K562 (cell line): ENCODE data around the gene ARNT2. TPM values are rescaled to one million over a fixed set of nuclear protein-coding genes. Genes with fewer than 3 reads are reported as not detected.

ENCODE experiments used
- ATAC-seq: fragments of 200-7000 bp; cut with Tn5 transposase; 3 replicates; pipeline ENCODE4 v1.9.1; 2020; ENCODE audit warnings: moderate library complexity
- BruUV-seq: library from RNA; stranded (reverse); fragments of 400-500 nt; replicated peaks from 2 replicates; lab custom pipeline; 2021; lab: Mats Ljungman, UMichigan
- CTCF ChIA-PET: fragments of 300-600 bp; formaldehyde crosslinking; extraction: SDS; loops from one replicate; lab custom pipeline; 2021; ENCODE audit warnings: low intra/inter-chr PET ratio; lab: Yijun Ruan, JAX
- POLR2A ChIA-PET: fragments of 300-600, 350-650 bp; sonication (Branson Sonifier 250); formaldehyde crosslinking; extraction: SDS; loops from one replicate; lab custom pipeline; 2021; ENCODE audit warnings: antibody characterized with exemption, inconsistent platforms; lab: Yijun Ruan, JAX
- DNase-seq, 4 experiments: peaks; one replicate each; pipeline versions ENCODE4 v3.0.0 to v3.0.0-alpha.2; 2011 to 2018; ENCODE audit warnings: low spot score in 3 of 4, mixed read lengths in 3 of 4; ENCODE audit errors: extremely low read depth in 1 of 4
- FAIRE-seq: peaks from 2 replicates; lab custom pipeline; 2011; peaks lifted over from hg19 to GRCh38; lab: Jason Lieb, UNC
- H2AFZ ChIP-seq: 2 replicates; pipeline ENCODE4 v1.6.0; 2011; ENCODE audit warnings: low read depth, low read length, control low read depth, inconsistent platforms
- H3K27ac ChIP-seq: fragments of 200-600 bp; 3 replicates; pipeline ENCODE4 v1.8.0; 2011; ENCODE audit warnings: low read depth, mild to moderate bottlenecking, control low read depth, inconsistent platforms, low read length, moderate library complexity, mixed read lengths; ENCODE audit errors: extremely low read depth
- H3K27me3 ChIP-seq, 2 experiments: fragments of 300-600 bp in 1 of 2; 2 replicates in 1 of 2; 3 replicates in 1 of 2; pipeline versions ENCODE4 v1.6.0 to v1.8.0; 2011; ENCODE audit warnings: inconsistent platforms in 2 of 2, low read length in 2 of 2, mild to moderate bottlenecking in 1 of 2, mixed read lengths in 1 of 2, moderate library complexity in 1 of 2; ENCODE audit not compliant: control insufficient read depth in 2 of 2, insufficient read depth in 2 of 2
- H3K36me3 ChIP-seq: fragments of 300-600 bp; 3 replicates; pipeline ENCODE4 v1.8.0; 2011; ENCODE audit warnings: mild to moderate bottlenecking, low read length, inconsistent platforms; ENCODE audit not compliant: control insufficient read depth, insufficient read depth
- H3K4me1 ChIP-seq, 2 experiments: fragments of 200-600 bp in 1 of 2; replicated peaks in 1 of 2; 2 replicates in 1 of 2; 3 replicates in 1 of 2; pipeline versions ENCODE4 v1.5.1 to v1.8.0; 2011; ENCODE audit warnings: inconsistent platforms in 2 of 2, low read length in 2 of 2, mild to moderate bottlenecking in 1 of 2, mixed read lengths in 1 of 2, moderate library complexity in 1 of 2; ENCODE audit not compliant: control insufficient read depth in 2 of 2, insufficient read depth in 2 of 2
- H3K4me2 ChIP-seq: 2 replicates; pipeline ENCODE4 v1.6.1; 2011; ENCODE audit warnings: low read length, control low read depth, inconsistent platforms, mixed read lengths; ENCODE audit not compliant: insufficient read depth
- H3K4me3 ChIP-seq: fragments of 200-600 bp; sonication (generic), shearing (Covaris generic); 2 replicates; pipeline ENCODE4 v1.5.1; 2016; ENCODE audit warnings: control low read depth, inconsistent platforms
- H3K79me2 ChIP-seq: fragments of 200-600 bp; 3 replicates; pipeline ENCODE4 v1.8.0; 2011; ENCODE audit warnings: low read length, inconsistent platforms; ENCODE audit not compliant: control insufficient read depth, insufficient read depth
- H3K9ac ChIP-seq, 2 experiments: 2 replicates each; pipeline versions ENCODE4 v1.6.0 to v1.6.1; 2011; ENCODE audit warnings: low read depth in 2 of 2, low read length in 2 of 2, control low read depth in 1 of 2, inconsistent platforms in 1 of 2, mild to moderate bottlenecking in 1 of 2, mixed read lengths in 1 of 2; ENCODE audit not compliant: insufficient read depth in 1 of 2
- H3K9me1 ChIP-seq: one replicate; pipeline ENCODE4 v1.6.0; 2011; ENCODE audit warnings: inconsistent platforms, mild to moderate bottlenecking, low read length, moderate library complexity; ENCODE audit not compliant: control insufficient read depth, insufficient read depth
- H3K9me3 ChIP-seq: replicated peaks from 2 replicates; pipeline ENCODE4 v1.5.1; 2011; ENCODE audit warnings: low read depth, low read length, inconsistent platforms; ENCODE audit not compliant: control insufficient read depth, insufficient read depth
- H4K20me1 ChIP-seq: replicated peaks from 2 replicates; pipeline ENCODE4 v1.6.1; 2011; ENCODE audit warnings: low read length, inconsistent platforms, mixed read lengths; ENCODE audit not compliant: control insufficient read depth, insufficient read depth
- AFF4 ChIP-seq: sonication (generic); formaldehyde crosslinking; IDR thresholded peaks from 2 replicates; pipeline ENCODE4 v1.8.0; 2023; ENCODE audit warnings: mild to moderate bottlenecking, missing genetic modification reagents
- ARHGAP35 ChIP-seq: fragments of 450-650 bp; IDR thresholded peaks from 2 replicates; pipeline ENCODE4 v1.6.1; 2018; ENCODE audit not compliant: partially characterized antibody
- BHLHE40 ChIP-seq: IDR thresholded peaks from 2 replicates; pipeline ENCODE4 v1.6.1; 2011; ENCODE audit warnings: low read length, improper control_type of control experiment
- DIDO1 ChIP-seq: fragments of 450-650 bp; IDR thresholded peaks from 2 replicates; pipeline ENCODE4 v1.6.1; 2016; ENCODE audit warnings: low read depth, missing biosample characterization, missing genetic modification characterization
- KLF6 ChIP-seq: fragments of 250-450 bp; sonication (Bioruptor Pico); IDR thresholded peaks from 2 replicates; pipeline ENCODE4 v1.4.0; 2020; ENCODE audit warnings: mild to moderate bottlenecking, moderate library complexity, borderline replicate concordance
- LARP7 ChIP-seq: fragments of 450-650 bp; IDR thresholded peaks from 2 replicates; pipeline ENCODE4 v1.6.1; 2016
- NFIX ChIP-seq: fragments of 250-450 bp; sonication (Bioruptor Pico); IDR thresholded peaks from 2 replicates; pipeline ENCODE4 v1.4.0; 2020; ENCODE audit warnings: low read depth, mild to moderate bottlenecking, moderate library complexity
- PURB ChIP-seq: sonication (generic); formaldehyde crosslinking; IDR thresholded peaks from 2 replicates; pipeline ENCODE4 v1.9.0; 2021; ENCODE audit warnings: low read depth, mild to moderate bottlenecking, missing genetic modification reagents
- RAD51 ChIP-seq: fragments of 450-650 bp; IDR thresholded peaks from 2 replicates; pipeline ENCODE4 v1.7.1; 2016; ENCODE audit warnings: low read depth, mild to moderate bottlenecking, borderline replicate concordance
- RNF219 ChIP-seq: fragments of 250-450 bp; sonication (Bioruptor Pico); IDR thresholded peaks from 2 replicates; pipeline ENCODE4 v1.5.0; 2022; ENCODE audit warnings: mild to moderate bottlenecking
- SMAD1 ChIP-seq: fragments of 150-350 bp; IDR thresholded peaks from 2 replicates; pipeline ENCODE4 v1.6.1; 2014; ENCODE audit warnings: low read length, low read depth; ENCODE audit not compliant: partially characterized antibody
- ZNF263 ChIP-seq: sonication (generic); formaldehyde crosslinking; IDR thresholded peaks from 2 replicates; pipeline ENCODE4 v1.8.0; 2022; ENCODE audit warnings: mild to moderate bottlenecking, missing genetic modification reagents, borderline replicate concordance
- ZNF511 ChIP-seq: sonication (generic); formaldehyde crosslinking; IDR thresholded peaks from 2 replicates; pipeline ENCODE4 v1.8.0; 2022; ENCODE audit warnings: mild to moderate bottlenecking, missing genetic modification reagents
- in situ Hi-C: fragments of 300-500 bp; cut with MboI; formaldehyde crosslinking; loops from 4 replicates; pipeline ENCODE4 v1.15.0; 2018; ENCODE audit warnings: inconsistent platforms, mixed read lengths
- intact Hi-C: fragments of 100-400 bp; cut with micrococcal nuclease; formaldehyde crosslinking; loops from 2 replicates; pipeline ENCODE4 v1.14.2; 2022
- polyA plus RNA-seq, 8 experiments: library from polyadenylated mRNA; depleted of rRNA in 4 of 8; stranded (reverse) in 5 of 8; unstranded in 3 of 8; fragments of >200 nt; fragmentation: Nextera tagmentation in 2 of 8; fragmentation: Illumina TruSeq in 1 of 8; extraction: Ambion mirVana in 2 of 8; extraction: Trizol in 1 of 8; gene quantifications; 2 replicates each; pipeline versions ENCODE4 v1.2.1 to v1.2.3, GENCODE V29; 2011 to 2014; ENCODE audit warnings: inconsistent platforms in 1 of 8, missing spikeins in 1 of 8
- total RNA-seq, 7 experiments: library from RNA; depleted of rRNA in 6 of 7; stranded (reverse); fragments of >200 nt in 6 of 7; fragmentation: Illumina TruSeq in 2 of 7; extraction: Trizol in 2 of 7; gene quantifications; 2 replicates each; pipeline versions ENCODE4 v1.2.1 to v1.2.3, GENCODE V29; 2011 to 2021; ENCODE audit warnings: low replicate concordance in 1 of 7
- TF ChIP-seq, protein P1 (sequence below): fragments of 450-650 bp; IDR thresholded peaks from 2 replicates; pipeline ENCODE4 v1.6.1; 2016; ENCODE audit warnings: antibody characterized with exemption
- TF ChIP-seq, protein P2 (sequence below): fragments of 250-450 bp; sonication (Bioruptor Pico); IDR thresholded peaks from 2 replicates; pipeline ENCODE4 v1.8.0; 2022; ENCODE audit warnings: inconsistent platforms, mild to moderate bottlenecking, moderate library complexity, borderline replicate concordance

Gene ARNT2
- total and polyA plus RNA-seq, 9 of the 15 experiments (the other 6 are each of a cell fraction or from before 2014, with no cell fraction given): 0.01 TPM; not detected in 8

GRCh38 chr15:80633221-80633620 is 229.0 kb downstream of the ARNT2 start:
- FAIRE-seq (no peak), ATAC-seq (no peak), DNase-seq (no peak)
- Histone ChIP-seq H3K9ac (no peak overlapping the region), H4K20me1 (no peaks in the 10 kb centered on the region), H3K4me3 (no peak overlapping the region), H3K9me1 (no peaks in the 10 kb centered on the region), H2AFZ (no peak overlapping the region), H3K79me2 (no peaks in the 10 kb centered on the region), H3K9me3 (no peaks in the 10 kb centered on the region), H3K27me3 (peaks cover 7 to 11% of the 10 kb centered on the region in 2 experiments; a peak in 3 of 5 replicates), H3K36me3 (no peaks in the 10 kb centered on the region), H3K27ac (no peak overlapping the region), H3K4me2 (no peak overlapping the region), H3K4me1 (no peaks in the 10 kb centered on the region)
- ChIA-PET CTCF (no interaction called here), POLR2A (no interaction called here)
- intact Hi-C loops (no loop called here), in situ Hi-C loops (no loop called here)
- BruUV-seq: no TSS peak
- no peak for TF ChIP-seq RAD51
- no peak for TF ChIP-seq KLF6 (CRISPR knock-in tag)
- no peak for TF ChIP-seq SMAD1
- no peak for TF ChIP-seq RNF219 (CRISPR knock-in tag)
- no peak for TF ChIP-seq ZNF263 (CRISPR knock-in tag)
- TF ChIP-seq, protein P1, sequence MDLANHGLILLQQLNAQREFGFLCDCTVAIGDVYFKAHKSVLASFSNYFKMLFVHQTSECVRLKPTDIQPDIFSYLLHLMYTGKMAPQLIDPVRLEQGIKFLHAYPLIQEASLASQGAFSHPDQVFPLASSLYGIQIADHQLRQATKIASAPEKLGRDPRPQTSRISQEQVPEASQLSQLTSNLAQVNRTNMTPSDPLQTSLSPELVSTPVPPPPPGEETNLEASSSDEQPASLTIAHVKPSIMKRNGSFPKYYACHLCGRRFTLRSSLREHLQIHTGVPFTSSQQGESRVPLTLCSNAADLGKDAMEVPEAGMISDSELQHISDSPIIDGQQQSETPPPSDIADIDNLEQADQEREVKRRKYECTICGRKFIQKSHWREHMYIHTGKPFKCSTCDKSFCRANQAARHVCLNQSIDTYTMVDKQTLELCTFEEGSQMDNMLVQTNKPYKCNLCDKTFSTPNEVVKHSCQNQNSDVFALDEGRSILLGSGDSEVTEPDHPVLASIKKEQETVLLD: no peak
- TF ChIP-seq, protein P2, sequence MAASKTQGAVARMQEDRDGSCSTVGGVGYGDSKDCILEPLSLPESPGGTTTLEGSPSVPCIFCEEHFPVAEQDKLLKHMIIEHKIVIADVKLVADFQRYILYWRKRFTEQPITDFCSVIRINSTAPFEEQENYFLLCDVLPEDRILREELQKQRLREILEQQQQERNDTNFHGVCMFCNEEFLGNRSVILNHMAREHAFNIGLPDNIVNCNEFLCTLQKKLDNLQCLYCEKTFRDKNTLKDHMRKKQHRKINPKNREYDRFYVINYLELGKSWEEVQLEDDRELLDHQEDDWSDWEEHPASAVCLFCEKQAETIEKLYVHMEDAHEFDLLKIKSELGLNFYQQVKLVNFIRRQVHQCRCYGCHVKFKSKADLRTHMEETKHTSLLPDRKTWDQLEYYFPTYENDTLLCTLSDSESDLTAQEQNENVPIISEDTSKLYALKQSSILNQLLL (CRISPR knock-in tag): no peak
- TF ChIP-seq PURB (CRISPR knock-in tag): no peak
- TF ChIP-seq LARP7: no peak
- TF ChIP-seq AFF4 (CRISPR knock-in tag): no peak
- TF ChIP-seq NFIX (CRISPR knock-in tag): no peak
- no peak for TF ChIP-seq DIDO1 (tag)
- no peak for TF ChIP-seq ARHGAP35
- no peak for TF ChIP-seq BHLHE40
- no peak for TF ChIP-seq ZNF511 (CRISPR knock-in tag)
